K562 (cell line): ENCODE results near the gene MYL6B. TPM values are rescaled to one million over a fixed set of nuclear protein-coding genes. Genes with fewer than 3 reads are reported as not detected.
A peak's percentile ranks its signal among the peaks of the same experiment; 100 is the strongest.

Experiments
- AFF4 ChIP-seq: sonication (generic); formaldehyde crosslinking; IDR thresholded peaks from 2 replicates; pipeline ENCODE4 v1.8.0; 2023; ENCODE audit warnings: mild to moderate bottlenecking, missing genetic modification reagents
- CSDE1 ChIP-seq, 2 experiments: fragments of 450-650 bp; IDR thresholded peaks; 2 replicates each; pipeline ENCODE4 v1.6.1; 2016; ENCODE audit warnings: mild to moderate bottlenecking in 1 of 2
- ID3 ChIP-seq, 2 experiments: fragments of 250-450 bp in 1 of 2; fragments of 450-650 bp in 1 of 2; sonication (Bioruptor Pico) in 1 of 2; IDR thresholded peaks; 2 replicates each; pipeline versions ENCODE4 v1.6.1 to v1.8.0; 2016 to 2021; ENCODE audit warnings: mild to moderate bottlenecking in 2 of 2, moderate library complexity in 2 of 2, missing compliant biosample characterization in 1 of 2, missing genetic modification characterization in 1 of 2
- IRF1 ChIP-seq: sonication (generic); formaldehyde crosslinking; IDR thresholded peaks from 2 replicates; pipeline ENCODE4 v1.8.0; 2022; ENCODE audit warnings: missing genetic modification reagents, mild to moderate bottlenecking, borderline replicate concordance
- PKNOX1 ChIP-seq: fragments of 450-650 bp; IDR thresholded peaks from 2 replicates; pipeline ENCODE4 v1.6.1; 2016
- SIRT6 ChIP-seq: IDR thresholded peaks from one replicate; pipeline ENCODE4 v1.6.1; 2012; ENCODE audit warnings: low read depth, mild to moderate bottlenecking, control low read depth, inconsistent platforms, low read length, moderate library complexity
- THRAP3 ChIP-seq: fragments of 450-650 bp; IDR thresholded peaks from 2 replicates; pipeline ENCODE4 v1.6.1; 2016; ENCODE audit warnings: mild to moderate bottlenecking, inconsistent platforms, borderline replicate concordance
- ZBTB34 ChIP-seq: fragments of 250-450 bp; sonication (Bioruptor Pico); IDR thresholded peaks from 2 replicates; pipeline ENCODE4 v1.8.0; 2021; ENCODE audit warnings: mild to moderate bottlenecking, moderate library complexity
- ZNF511 ChIP-seq: sonication (generic); formaldehyde crosslinking; IDR thresholded peaks from 2 replicates; pipeline ENCODE4 v1.8.0; 2022; ENCODE audit warnings: mild to moderate bottlenecking, missing genetic modification reagents
- polyA plus RNA-seq, 8 experiments: library from polyadenylated mRNA; depleted of rRNA in 4 of 8; stranded (reverse) in 5 of 8; unstranded in 3 of 8; fragments of >200 nt; fragmentation: Nextera tagmentation in 2 of 8; fragmentation: Illumina TruSeq in 1 of 8; extraction: Ambion mirVana in 2 of 8; extraction: Trizol in 1 of 8; gene quantifications; 2 replicates each; pipeline versions ENCODE4 v1.2.1 to v1.2.3, GENCODE V29; 2011 to 2014; ENCODE audit warnings: inconsistent platforms in 1 of 8, missing spikeins in 1 of 8
- total RNA-seq, 7 experiments: library from RNA; depleted of rRNA in 6 of 7; stranded (reverse); fragments of >200 nt in 6 of 7; fragmentation: Illumina TruSeq in 2 of 7; extraction: Trizol in 2 of 7; gene quantifications; 2 replicates each; pipeline versions ENCODE4 v1.2.1 to v1.2.3, GENCODE V29; 2011 to 2021; ENCODE audit warnings: low replicate concordance in 1 of 7

Gene MYL6B
- total and polyA plus RNA-seq, 9 of the 15 experiments (the other 6 are each of a cell fraction or from before 2014, with no cell fraction given), result 42.8 to 77.3 (median 68.6) TPM

- 0 out of 2 replicates have a peak, but pooled peaks have one; percentile 19 for TF ChIP-seq PKNOX1
- no peak for TF ChIP-seq ZNF511
- TF ChIP-seq CSDE1 (IDR thresholded peaks at IDR 0.05), result no peak
- no peak for TF ChIP-seq AFF4
- TF ChIP-seq THRAP3, result no peak
- no peak for TF ChIP-seq ID3 (CRISPR knock-in tag; IDR thresholded peaks at IDR 0.05)
- no peak for TF ChIP-seq ID3 (tag; IDR thresholded peaks at IDR 0.05)
- no peak for TF ChIP-seq SIRT6
- no peak for TF ChIP-seq IRF1 (CRISPR knock-in tag)
- no peak for TF ChIP-seq ZBTB34 (CRISPR knock-in tag)
These were observed 33.0 kb upstream of the MYL6B start (continued) for GRCh38 chr12:56119361-56119796.
